Daoy (cell line): Measurements from ENCODE around the gene TMEM19. TPM values are rescaled to one million over a fixed set of nuclear protein-coding genes. Genes with fewer than 3 reads are reported as not detected.

ENCODE experiments used
- DNase-seq: peaks from one replicate; pipeline ENCODE4 v3.0.0-alpha.2; 2015; ENCODE audit warnings: low read depth
- total RNA-seq: library from RNA; depleted of rRNA; stranded (reverse); fragments of >200 nt; shearing (Covaris generic); gene quantifications from 2 replicates; pipeline ENCODE4 v1.2.3, GENCODE V29; 2014

The TMEM19 gene
- total RNA-seq, 1 experiment from 2014 or later, result 46.7 TPM

DNA sequence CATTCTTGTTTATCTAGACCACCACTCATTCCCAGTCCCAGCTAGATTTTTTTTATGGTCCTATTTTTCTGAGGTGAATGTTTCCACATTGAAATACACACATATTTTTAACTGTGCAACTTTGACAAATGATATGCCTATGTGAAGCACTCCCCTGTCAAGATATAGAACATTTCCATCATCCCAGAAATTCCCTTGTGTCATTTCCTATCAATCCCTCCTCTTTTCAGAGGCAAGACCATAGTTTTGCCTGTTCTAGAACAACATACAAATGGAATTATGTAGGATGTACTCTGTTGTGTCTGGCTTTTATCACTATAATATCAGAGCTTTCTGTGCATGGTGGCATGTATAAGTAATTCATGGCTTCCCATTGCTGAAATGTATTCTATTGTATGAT lies 32.7 kb downstream of the TMEM19 start:
- DNase-seq, result no peak

DNA sequence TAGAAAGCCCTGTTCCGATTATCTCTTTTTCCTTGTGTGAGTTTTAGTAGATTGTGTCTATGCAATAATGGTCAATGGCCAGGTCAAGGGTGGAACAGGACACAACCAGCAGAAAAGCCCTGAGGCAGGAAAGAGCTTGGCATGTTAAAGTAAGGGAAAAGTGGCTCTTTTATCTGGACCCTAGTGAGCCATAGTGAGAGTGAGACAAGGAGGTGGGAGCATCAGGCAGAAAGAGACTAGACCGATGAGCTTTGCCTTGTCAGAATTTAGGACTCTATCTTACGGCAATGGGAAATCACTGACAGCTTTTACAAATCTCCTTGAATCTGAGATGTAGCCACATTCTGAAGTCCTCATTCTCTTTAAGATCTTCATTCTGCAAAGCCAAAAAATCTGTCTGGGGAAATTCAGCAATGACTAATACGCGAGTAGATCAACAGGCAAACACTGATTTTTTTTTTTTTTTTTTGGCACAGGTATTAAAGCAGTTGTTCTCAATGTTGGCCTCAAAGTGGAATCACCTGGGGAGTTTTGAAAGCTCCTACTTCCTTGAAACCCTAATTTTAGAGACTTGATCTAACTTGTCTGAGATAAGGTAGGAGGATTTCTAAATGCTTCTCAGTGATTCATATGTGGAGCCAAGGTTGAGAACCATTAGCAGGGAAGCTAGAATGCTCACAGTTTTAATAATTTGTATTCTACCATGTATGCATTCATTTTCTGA lies 33.9 kb downstream of the TMEM19 start:
- DNase-seq, result no peak

DNA sequence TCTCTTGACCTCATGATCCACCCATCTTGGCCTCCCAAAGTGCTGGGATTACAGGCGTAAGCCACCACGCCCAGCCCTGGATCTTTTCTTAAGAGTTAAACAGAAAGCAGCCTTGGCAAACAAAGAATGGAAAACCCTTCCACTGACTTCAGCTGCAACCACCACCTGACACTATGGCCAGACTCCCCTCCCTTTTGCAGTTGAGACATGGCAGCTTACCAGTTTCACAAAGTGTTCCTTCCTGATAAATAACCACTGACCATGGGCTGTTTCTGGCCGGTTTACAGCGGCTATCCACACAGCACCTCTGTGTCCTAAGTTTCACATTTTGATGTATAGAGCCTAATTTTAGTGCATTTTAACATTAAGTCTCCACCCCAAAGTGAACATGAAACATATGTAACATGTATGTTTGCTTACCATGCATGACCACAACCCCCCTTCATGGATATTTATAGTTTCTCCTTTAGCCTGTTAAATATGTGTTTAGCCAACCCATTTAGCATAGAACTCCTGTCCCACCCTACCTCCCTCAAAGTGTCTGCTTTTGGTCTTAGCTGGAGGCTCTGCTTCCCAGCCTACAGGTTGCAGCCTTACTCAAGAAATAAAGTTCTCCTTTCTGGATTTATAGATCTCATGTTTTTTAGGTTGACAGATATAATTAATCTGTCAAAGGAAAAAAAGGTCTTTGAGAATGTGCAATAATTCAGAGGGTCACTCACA lies 36.1 kb downstream of the TMEM19 start:
- DNase-seq, result no peak

DNA sequence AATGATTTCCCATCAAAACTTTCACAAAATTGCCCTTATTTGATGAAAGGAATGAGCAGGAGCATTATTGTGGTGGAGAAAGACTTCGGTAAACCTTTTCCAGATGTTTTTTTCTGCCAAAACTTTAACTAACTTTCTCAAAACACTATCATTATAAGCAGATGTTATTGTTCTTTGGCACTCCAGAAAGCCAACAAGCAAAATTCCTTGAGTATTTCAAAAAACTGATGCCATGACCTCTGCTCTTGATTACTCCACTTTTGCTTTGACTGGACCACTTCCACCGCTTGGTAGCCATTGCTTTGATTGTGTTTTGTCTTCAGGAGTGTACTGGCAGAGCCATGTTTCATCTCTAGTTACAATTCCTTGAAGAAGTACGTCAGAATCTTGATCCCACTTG lies 39.1 kb downstream of the TMEM19 start:
- no peak for DNase-seq

DNA sequence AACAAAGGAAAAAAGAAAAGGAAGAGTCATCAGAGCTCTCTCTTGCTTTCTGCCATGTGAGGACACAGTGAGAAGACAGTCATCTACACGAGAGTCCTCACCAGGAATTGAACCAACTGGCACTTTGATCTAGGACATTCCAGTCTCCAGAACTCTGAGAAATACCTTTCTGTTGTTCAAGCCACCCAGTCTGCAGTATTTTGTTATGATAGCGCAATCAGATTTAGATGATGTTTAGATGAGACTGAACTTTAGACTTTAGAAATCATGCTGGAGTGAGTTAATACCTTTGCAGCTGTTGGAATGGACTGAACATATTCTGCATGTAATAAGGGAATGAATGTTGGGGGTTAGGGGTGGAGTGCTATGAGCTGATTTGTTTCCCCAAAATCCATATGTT lies 40.7 kb downstream of the TMEM19 start:
- DNase-seq, result no peak

DNA sequence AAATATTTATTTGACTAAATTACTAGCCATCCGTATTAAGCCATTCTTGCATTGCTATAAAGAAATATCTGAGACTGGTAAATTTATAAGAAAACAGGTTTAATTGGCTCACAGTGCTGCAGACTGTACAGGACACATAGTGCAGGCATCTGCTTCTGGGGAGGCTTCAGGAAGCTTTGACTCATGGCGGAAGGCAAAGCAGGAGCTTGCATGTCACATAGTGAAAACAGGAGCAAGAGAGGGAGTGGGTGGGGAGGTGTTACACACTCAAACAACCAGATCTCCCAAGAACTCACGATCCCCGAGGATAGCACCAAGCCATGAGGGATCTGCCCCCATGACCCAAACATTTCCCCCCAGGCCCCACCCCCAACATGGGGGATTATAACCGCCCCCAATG lies 42.1 kb downstream of the TMEM19 start:
- no peak for DNase-seq

DNA sequence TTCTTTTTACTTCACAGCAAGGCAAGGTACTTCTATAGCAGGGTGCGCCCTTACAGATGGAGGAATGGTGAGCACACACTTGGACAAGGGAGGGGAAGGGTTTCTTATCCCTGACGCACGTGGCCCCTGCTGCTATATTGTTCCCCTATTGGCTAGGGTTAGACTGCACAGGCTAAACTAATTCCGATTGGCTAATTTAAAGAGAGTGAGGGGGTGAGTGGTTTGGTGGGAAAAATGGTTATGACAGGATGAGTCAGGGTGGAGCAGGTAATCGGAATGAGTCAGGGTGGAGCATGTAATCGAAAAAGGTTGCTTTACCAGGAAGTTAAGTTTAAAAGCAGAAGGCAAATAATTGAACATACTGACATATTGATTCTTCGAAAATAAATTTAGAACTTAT lies 45.1 kb downstream of the TMEM19 start:
- DNase-seq, result peak; percentile 38

DNA sequence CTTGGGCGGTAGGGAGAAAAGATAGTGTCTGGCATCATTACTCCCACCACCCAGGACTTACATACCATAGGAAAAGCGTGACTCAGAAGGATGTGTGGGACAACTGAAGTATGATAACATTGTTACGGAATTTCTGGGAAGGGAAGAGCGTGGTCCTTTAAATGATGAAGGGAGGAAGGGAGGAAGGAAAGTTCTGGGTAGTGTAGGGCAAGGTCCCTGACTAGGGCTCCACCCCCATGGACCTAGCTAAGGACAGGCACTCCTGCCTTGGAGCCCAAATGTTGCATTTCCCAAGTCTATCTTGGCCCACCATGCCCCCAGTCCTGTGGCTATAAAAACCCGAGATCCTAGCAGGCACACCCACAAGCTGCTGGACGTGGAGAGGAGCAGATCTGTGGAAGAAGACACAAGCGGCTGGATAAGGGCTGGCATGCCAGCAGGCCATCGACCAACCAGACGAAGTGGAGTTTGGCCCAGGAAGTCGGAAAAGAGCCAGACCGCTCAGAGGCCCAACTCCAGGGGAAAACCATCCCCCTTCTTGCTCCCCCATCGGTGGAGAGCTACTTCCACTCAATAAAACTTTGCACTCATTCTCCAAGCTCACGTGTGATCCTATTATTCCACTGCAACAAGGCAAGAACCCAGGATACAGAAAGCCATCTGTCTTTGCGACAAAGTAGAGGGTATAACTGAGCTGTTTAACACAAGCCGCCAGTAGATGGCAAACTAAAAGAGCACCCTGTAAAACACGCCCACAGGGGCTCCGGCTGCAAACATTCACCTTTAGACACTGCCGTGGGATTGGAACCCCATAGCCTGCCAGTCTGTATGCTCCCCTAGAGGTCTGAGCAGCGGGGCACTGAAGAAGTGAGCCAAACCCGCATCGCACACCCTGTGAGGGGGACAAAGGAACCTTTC lies 45.8 kb downstream of the TMEM19 start:
- DNase-seq, result peak; percentile 66

DNA sequence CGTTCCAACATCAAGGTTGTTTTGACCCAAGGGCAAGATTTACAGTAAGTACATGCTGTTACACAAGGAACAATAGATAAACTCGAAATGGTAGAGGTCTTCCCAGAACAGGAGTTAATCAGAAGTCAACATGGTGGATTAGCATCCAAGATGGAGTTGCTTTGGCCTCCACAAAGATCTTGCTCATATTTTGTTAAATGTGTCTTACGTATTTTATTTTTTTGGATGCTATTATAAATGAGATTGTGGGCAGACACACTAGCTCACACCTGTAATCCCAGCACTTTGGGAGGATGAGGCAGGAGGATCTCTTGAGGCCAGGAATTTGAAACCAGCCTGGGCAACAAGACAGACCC lies 46.5 kb downstream of the TMEM19 start:
- DNase-seq, result no peak

DNA sequence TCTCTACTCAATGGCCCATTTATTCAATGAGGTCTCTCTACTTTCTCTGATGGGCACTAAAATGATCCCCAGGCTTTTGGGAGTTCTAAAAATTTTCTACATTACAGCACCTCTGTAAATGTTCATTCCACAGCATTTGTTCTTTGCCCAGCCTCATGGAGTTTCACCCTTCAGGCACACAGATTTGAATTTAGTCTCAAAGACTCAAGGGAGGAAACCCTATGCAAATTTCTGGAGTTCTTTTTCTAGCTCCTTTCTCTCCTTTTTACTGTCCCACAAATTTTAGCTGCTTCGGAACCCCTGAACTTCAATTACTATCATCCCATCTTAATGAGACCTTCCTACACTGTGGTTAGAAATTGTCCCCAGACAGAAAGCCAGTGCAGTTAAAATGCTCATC lies 51.3 kb downstream of the TMEM19 start:
- no peak for DNase-seq

DNA sequence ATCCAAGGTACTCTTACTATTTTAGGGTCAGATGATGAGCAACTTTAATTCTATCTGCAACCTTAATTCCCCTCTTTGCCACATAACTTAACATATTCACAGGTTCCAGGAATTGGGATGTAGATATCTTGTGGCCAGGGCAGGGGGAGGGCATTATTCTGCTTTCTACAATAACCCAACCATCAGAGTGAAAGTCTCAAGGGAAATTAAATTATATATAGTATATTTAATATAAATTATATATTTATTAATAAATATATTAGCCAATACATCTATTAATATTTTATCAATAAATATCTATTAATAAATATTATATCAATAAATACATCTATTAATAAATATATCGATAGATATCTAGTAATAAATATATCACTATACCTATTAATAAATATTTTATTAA lies 57.1 kb downstream of the TMEM19 start:
- no peak for DNase-seq

DNA sequence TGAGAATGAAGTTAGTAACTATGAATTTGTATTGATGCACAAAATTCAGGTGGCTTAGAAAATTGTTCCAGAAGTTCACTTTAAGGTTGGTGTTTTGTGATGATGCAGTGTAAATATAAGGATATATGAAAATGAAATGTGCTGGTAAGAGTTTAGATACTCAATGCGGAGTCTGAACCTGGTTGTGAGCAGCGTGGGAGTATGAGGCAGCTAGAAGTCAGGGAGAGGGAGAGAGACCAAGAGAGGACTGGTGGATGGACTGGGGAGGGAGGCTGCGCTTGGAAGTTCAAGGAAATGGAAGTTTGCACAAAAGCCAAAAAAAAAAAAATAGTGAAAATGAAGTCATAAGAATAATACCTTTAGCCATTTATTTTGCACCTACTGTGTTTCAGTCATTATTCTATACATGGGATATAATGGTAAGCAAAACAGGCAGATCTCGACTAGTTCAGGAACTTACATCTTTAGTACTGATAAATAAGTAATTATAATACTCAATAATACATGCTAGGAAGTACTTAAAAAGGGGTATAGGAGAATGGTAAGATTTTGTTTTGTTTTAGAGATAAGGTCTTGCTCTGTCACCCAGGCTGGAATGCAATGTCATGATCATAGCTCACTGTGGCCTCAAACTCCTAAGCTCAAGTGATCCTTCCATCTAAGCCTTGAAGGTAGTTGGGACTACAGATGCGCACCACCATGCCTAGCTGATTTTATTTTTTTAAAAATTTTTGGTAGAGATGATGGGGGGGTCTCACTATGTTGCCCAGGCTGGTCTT lies 58.8 kb downstream of the TMEM19 start:
- DNase-seq, result no peak

DNA sequence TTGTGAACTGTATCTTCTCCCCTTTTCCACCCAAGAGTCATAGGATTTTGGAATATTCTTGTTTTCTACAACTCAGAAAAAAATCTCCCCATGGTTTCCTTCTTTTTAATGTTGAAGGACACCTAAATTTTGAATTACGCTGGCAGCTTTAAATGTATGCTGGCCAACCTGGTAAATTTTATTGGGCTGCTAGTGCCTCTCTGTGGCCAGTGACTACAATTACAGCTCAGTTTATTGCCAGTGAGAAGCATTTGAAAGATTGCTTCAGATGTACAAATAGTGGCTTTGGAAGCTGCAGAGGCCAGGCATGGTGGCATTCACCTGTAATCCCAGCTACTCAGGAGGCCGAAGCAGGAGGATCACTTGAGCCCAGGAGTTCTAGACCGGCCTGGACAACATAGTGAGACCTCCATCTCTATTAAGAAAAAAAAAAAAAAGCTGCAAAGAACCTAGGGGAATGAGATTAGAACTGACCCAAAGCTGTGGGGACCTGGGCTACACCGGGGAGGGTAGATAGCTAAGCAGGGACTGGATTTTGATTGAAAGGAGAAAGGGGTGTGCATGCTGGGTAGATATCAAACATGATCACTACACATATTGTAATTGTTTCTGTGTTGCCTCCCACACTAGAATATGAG lies 61.2 kb downstream of the TMEM19 start:
- DNase-seq, result peak; percentile 59

DNA sequence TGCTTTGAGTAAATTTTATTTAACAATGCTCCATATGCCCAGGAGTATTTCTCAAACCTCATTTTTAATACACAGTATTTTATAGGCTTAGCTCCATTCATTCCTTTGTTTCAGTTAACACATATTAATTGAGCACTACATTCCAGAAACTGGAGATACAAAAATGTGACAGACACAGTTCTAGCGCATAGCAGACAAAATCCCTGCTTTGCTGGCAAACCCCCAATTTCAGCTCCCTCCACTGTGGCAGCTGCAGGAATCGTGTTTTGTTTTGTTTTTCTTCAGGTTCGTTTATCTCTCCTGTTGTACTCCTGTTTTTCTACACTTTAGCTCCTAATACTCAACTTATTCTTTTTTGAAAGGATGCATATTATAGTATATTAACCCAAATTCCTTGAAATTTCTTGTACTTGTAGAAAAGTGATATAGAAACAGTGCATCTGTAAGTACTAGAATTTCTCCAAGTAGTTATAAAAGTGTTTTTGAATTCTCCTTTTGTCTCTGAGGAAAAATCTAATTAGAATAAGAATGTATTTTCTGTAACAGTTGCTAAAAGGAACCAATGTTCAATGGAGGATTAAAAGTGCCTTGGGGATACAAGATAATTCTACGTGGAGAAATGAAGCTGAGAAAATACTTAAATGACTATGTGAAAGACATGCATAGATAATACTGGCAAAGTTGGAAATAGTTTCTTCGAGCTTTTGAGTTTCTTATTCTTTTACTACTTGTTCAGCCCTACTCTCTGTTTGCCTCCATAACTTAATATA lies 62.4 kb downstream of the TMEM19 start:
- no peak for DNase-seq

DNA sequence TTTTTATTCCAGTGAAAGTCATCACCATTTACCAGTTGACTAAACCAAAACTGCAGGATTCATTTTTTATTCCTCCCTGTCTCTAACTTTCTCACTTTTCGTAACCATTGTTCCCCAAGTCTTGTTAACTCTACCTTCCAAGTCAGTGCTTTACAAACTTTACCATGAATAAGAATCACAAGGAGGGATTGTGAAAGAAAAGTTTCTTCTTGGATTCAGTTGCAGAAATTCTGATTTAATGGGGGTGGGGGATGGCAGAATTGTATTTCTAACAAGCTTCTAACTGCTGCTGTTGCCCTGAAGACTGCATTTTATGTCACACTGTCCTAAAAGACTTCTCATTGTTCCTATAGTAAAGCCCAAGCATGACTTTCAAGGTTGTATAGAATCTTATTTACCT lies 63.8 kb downstream of the TMEM19 start:
- DNase-seq, result no peak

DNA sequence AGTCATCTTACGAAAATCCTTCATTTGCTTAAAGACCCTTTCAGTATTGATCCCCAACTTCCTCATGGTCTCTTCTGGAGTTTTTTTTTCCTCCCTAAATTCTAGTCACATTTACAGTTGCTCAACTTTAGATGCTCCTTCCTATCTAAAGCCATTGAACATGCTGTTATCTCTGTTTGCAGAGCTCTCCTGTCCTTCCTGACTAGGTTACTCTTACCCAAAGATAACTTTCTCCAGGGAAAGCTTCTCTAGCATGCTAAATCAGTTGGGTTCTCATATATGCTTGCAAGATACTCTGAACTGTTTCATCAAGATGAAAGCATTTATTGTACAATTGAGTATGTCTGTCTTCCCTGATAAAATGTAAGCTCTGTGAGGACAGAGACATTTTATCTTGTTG lies 67.0 kb downstream of the TMEM19 start:
- DNase-seq, result no peak
